Measurements from ENCODE around the gene PPP2R5E.
A peak's percentile ranks its signal among the peaks of the same experiment; 100 is the strongest.
"Not testable (repeated sequence)": the region's sequence is repeated elsewhere in the genome, so short reads cannot be mapped to it uniquely, and the experiment has no call there.

PPP2R5E gene

DNA sequence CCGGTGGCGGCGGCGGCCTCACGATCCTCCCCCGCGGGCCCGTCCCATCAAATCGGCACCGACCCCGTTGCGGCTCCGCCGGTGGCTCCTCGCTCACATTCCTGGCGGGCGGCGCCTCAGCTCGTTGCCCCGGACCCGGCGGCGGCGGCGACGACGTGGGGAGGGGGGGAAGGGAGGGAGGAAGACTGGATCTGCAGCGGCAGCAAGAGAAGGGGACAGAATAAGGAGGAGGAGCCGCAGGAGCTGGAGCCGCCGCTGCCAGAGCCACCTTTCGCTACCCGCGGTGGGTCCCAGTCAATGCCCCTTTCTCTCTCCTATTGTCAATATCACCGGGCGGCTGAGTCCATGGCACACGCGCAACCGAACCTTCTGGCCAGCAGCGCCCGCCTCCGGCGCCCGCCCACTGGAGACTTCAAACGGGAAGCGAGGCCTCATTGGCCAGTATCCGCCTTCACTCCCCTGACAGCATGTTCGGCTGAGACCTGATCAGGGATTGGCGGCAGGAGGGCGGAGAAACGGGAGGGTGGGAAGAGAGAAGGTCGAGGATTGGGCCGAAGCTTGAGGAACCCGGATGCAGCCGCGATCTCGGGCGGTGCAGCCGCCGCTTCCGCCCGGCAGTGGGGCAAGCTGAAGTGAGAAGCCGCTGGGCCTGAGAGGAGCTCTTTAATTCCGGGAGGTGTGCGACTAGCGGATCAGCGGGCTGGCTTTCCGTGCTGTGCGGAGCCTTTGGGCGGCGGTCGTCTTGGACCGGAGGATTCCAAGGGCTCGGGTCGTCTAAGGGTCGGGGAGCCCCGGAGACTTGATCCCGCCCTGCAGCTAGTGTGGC lies at the start of gene PPP2R5E:
Gene PPP2R5E, minus strand, starts transcription at position 378 of the 826 bp plus-strand sequence. CDS start 3,692 bp downstream, outside the sequence.
- DNase-seq (ENCODE audit: low spot score) (peak; percentile 100), ATAC-seq (ENCODE audit: low read depth) (peak; percentile 96)
- H3K36me3 ChIP-seq (ENCODE audit: low read depth), result peaks cover 24% of the 10 kb centered on the region
- H3K27ac ChIP-seq (ENCODE audit: poor library complexity, severe bottlenecking), result peak within 1 kb of the TSS; percentile 71
- H3K4me3 ChIP-seq (ENCODE audit: severe bottlenecking), result peak within 1 kb of the TSS; percentile 88
- H3K4me1 ChIP-seq (ENCODE audit: insufficient read depth, poor library complexity, severe bottlenecking), result peaks cover 11% of the 10 kb centered on the region
- TF ChIP-seq, protein P1, sequence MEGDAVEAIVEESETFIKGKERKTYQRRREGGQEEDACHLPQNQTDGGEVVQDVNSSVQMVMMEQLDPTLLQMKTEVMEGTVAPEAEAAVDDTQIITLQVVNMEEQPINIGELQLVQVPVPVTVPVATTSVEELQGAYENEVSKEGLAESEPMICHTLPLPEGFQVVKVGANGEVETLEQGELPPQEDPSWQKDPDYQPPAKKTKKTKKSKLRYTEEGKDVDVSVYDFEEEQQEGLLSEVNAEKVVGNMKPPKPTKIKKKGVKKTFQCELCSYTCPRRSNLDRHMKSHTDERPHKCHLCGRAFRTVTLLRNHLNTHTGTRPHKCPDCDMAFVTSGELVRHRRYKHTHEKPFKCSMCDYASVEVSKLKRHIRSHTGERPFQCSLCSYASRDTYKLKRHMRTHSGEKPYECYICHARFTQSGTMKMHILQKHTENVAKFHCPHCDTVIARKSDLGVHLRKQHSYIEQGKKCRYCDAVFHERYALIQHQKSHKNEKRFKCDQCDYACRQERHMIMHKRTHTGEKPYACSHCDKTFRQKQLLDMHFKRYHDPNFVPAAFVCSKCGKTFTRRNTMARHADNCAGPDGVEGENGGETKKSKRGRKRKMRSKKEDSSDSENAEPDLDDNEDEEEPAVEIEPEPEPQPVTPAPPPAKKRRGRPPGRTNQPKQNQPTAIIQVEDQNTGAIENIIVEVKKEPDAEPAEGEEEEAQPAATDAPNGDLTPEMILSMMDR (IDR thresholded peaks at IDR 0.05; ENCODE audit: poor library complexity, severe bottlenecking), result no peak
- H3K9me3 ChIP-seq (ENCODE audit: severe bottlenecking), result no peaks in the 10 kb centered on the region
- H3K27me3 ChIP-seq (ENCODE audit: insufficient read depth, poor library complexity, severe bottlenecking), result no peaks in the 10 kb centered on the region

DNA sequence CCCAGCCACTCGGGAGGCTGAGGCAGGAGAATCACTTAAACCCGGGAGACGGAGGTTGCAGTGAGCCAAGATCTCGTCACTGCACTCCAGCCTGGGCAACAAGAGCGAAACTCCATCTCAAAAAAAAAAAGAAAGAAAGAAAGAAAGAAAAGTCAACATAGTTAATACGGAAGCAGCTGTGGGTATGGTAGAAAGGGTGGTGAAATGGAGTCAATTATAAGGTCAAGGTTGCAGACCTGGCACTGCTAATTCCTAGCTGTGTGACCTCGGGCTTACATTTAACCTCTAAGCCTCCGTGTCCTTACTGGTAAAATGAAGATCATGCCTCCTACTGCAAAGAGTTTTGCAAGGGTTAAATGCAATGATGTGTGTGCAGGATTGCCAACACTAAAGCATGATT lies 39.9 kb upstream of the PPP2R5E start:
- not testable (repeated sequence) for H3K4me3 ChIP-seq (ENCODE audit: severe bottlenecking); H3K27me3 ChIP-seq (ENCODE audit: insufficient read depth, poor library complexity, severe bottlenecking); H3K4me1 ChIP-seq (ENCODE audit: insufficient read depth, poor library complexity, severe bottlenecking); DNase-seq (ENCODE audit: low spot score); ATAC-seq (ENCODE audit: low read depth); H3K9me3 ChIP-seq (ENCODE audit: severe bottlenecking); H3K36me3 ChIP-seq (ENCODE audit: low read depth); H3K27ac ChIP-seq (ENCODE audit: poor library complexity, severe bottlenecking)

GRCh38 chr14:63581491-63581890 lies 38.3 kb upstream of the PPP2R5E start:
- DNase-seq (ENCODE audit: low spot score), result no peak
- TF ChIP-seq, protein P1 (IDR thresholded peaks at IDR 0.05; ENCODE audit: poor library complexity, severe bottlenecking), result no peak
- Histone ChIP-seq H3K27me3 (ENCODE audit: insufficient read depth, poor library complexity, severe bottlenecking) (no peaks in the 10 kb centered on the region), H3K27ac (ENCODE audit: poor library complexity, severe bottlenecking) (no peak overlapping the region), H3K36me3 (ENCODE audit: low read depth) (no peaks in the 10 kb centered on the region), H3K4me3 (ENCODE audit: severe bottlenecking) (no peak overlapping the region), H3K4me1 (ENCODE audit: insufficient read depth, poor library complexity, severe bottlenecking) (no peaks in the 10 kb centered on the region), H3K9me3 (ENCODE audit: severe bottlenecking) (no peaks in the 10 kb centered on the region)
- no peak for ATAC-seq (ENCODE audit: low read depth)

- Histone ChIP-seq H3K36me3 (ENCODE audit: low read depth) (no peaks in the 10 kb centered on the region), H3K9me3 (ENCODE audit: severe bottlenecking) (no peaks in the 10 kb centered on the region), H3K27me3 (ENCODE audit: insufficient read depth, poor library complexity, severe bottlenecking) (no peaks in the 10 kb centered on the region), H3K4me3 (ENCODE audit: severe bottlenecking) (no peak overlapping the region), H3K27ac (ENCODE audit: poor library complexity, severe bottlenecking) (no peak overlapping the region), H3K4me1 (ENCODE audit: insufficient read depth, poor library complexity, severe bottlenecking) (no peaks in the 10 kb centered on the region)
- TF ChIP-seq, protein P1 (IDR thresholded peaks at IDR 0.05; ENCODE audit: poor library complexity, severe bottlenecking), result no peak
- no peak for DNase-seq (ENCODE audit: low spot score)
- ATAC-seq (ENCODE audit: low read depth), result peak; percentile 77
Measured at GRCh38 chr14:63578300-63578699, 35.1 kb upstream of the PPP2R5E start.

DNA sequence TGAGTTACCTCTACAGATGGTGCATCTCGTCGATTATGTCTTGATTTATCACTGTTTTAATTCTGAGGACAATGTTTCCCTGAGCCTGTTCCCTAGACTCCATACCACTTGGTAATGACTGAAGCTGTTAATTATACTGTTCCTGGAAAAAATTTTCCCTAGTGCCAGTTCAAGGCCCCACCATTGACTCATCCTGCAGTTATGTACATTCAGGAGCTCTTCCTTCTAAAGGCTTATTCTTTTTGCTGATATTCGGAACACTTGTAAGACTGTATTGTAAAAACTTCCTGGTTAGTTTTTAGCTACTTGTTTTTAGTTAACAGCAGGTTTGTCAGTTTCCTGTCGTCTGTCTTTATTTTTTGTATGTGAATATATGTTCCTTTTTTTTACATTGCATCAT lies 30.4 kb upstream of the PPP2R5E start:
- DNase-seq (ENCODE audit: low spot score), result no peak
- peak; percentile 75; the same call in 2 of the 3 replicates for ATAC-seq (ENCODE audit: low read depth)

More for the DNA sequence above, 30.4 kb upstream of the PPP2R5E start:
- Histone ChIP-seq H3K27ac (ENCODE audit: poor library complexity, severe bottlenecking) (no peak overlapping the region), H3K4me1 (ENCODE audit: insufficient read depth, poor library complexity, severe bottlenecking) (no peaks in the 10 kb centered on the region), H3K27me3 (ENCODE audit: insufficient read depth, poor library complexity, severe bottlenecking) (no peaks in the 10 kb centered on the region), H3K9me3 (ENCODE audit: severe bottlenecking) (no peaks in the 10 kb centered on the region), H3K4me3 (ENCODE audit: severe bottlenecking) (no peak overlapping the region), H3K36me3 (ENCODE audit: low read depth) (no peaks in the 10 kb centered on the region)
- TF ChIP-seq, protein P1 (IDR thresholded peaks at IDR 0.05; ENCODE audit: poor library complexity, severe bottlenecking), result no peak
